Vagina (tissue), 2 donors: ENCODE results near the gene WDR45. TPM values are rescaled to one million over a fixed set of nuclear protein-coding genes. Genes with fewer than 3 reads are reported as not detected.
"Not testable (repeated sequence)": the region's sequence is repeated elsewhere in the genome, so short reads cannot be mapped to it uniquely, and the experiment has no call there.

ENCODE experiments used
- DNase-seq, 2 donors: peaks; one replicate each; pipeline ENCODE4 v3.0.0-alpha.2; 2017; ENCODE audit errors: extremely low spot score in 2 of 2
- H3K27ac ChIP-seq: fragments of 200-600 bp; sonication (generic); one replicate; pipeline ENCODE4 v1.5.1; 2019
- H3K27me3 ChIP-seq: fragments of 200-600 bp; sonication (generic); one replicate; pipeline ENCODE4 v1.5.1; 2019
- H3K36me3 ChIP-seq, 2 donors: fragments of 200-600 bp; sonication (generic); one replicate each; pipeline ENCODE4 v1.5.1; 2017 to 2019
- H3K4me1 ChIP-seq: fragments of 200-600 bp; sonication (generic); one replicate; pipeline ENCODE4 v1.5.1; 2019
- H3K4me3 ChIP-seq, 2 donors: fragments of 200-600 bp; sonication (generic); 1 replicate in 1 of 2; 2 replicates in 1 of 2; pipeline ENCODE4 v1.5.1; 2016 to 2019
- H3K9me3 ChIP-seq: fragments of 200-600 bp; sonication (generic); one replicate; pipeline ENCODE4 v1.5.1; 2019
- POLR2A ChIP-seq, 2 donors: fragments of 450-650 bp; IDR thresholded peaks; one replicate each; pipeline ENCODE4 v1.6.1; 2017; ENCODE audit warnings: antibody characterized with exemption in 2 of 2, mild to moderate bottlenecking in 2 of 2, moderate library complexity in 2 of 2
- POLR2AphosphoS5 ChIP-seq, 2 donors: sonication (generic); formaldehyde crosslinking; IDR thresholded peaks; one replicate each; pipeline ENCODE4 v1.9.0; 2017; ENCODE audit warnings: antibody characterized with exemption in 2 of 2, mild to moderate bottlenecking in 2 of 2, low read depth in 1 of 2; ENCODE audit not compliant: insufficient read depth in 1 of 2
- intact Hi-C: fragments of 100-400 bp; cut with DNase I; formaldehyde crosslinking; loops from one replicate; pipeline ENCODE4 v1.15.1; 2023
- total RNA-seq: library from RNA; depleted of rRNA; stranded (reverse); fragments of >200 nt; gene quantifications from one replicate; pipeline ENCODE4 v1.2.3, GENCODE V29; 2016
- TF ChIP-seq, protein P1 (sequence below), 3 experiments: fragments of 450-650 bp in 2 of 3; fragments of 200-600 bp in 1 of 3; sonication (generic) in 1 of 3; IDR thresholded peaks; one replicate each; pipeline ENCODE4 v1.5.1; 2017 to 2019; ENCODE audit warnings: antibody characterized with exemption in 3 of 3, mild to moderate bottlenecking in 2 of 3, moderate library complexity in 2 of 3

Gene WDR45
- 72.7 TPM for total RNA-seq

DNA sequence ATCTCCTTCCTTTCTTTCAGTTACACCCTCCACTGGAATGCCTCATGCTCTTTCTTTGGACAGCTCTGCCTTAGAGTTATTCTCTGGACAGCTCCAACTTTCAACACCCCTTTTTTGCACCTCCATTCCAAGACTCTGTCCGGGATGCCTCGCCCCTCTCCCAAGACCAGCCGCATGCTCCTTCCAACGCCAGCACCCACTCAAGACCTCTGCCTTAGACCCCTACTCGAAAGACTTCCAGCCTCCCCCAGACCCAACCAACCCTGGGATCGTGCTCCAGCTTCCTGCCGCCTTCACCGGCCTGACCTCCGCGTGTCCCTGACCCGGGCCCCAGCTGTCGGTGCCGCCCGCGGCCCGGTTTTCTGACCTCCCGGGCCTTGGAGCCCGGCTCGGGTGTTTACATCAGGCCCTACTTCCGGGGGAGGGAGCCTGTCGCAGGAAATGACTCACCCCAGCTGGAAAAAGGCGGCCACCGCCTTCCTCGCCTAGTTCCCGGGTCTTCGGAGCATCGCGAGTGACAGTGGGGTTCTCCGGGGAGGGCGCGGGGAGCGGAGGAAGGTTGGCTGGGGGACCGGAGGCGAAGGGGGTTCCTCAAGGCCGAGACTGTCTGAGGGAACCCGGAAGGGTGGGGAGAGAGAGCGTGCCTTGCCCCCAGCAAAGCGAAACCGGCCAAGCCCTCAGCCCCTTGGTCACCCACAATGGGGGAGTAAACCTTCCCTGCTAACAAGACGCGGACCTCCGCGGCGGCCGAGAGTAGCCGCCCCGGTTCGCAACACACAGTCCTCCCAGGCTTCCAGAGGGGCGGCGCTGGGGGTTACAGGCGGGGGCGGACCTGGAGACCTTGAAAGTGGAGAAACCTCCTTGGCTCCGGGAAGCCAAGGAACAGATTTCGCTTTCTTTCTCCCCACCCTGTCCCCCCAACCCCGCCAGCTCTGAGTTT lies at the start of gene WDR45:
WDR45 (minus strand) TSS at position 399 of the 940 bp plus-strand sequence. CDS start 1,792 bp downstream, outside the sequence.
- Histone ChIP-seq H3K36me3 (no peaks in the 10 kb centered on the region), H3K27me3 (no peaks in the 10 kb centered on the region), H3K4me1 (peaks cover 8% of the 10 kb centered on the region), H3K9me3 (no peaks in the 10 kb centered on the region), H3K4me3 (peak within 1 kb of the TSS; percentile 61 to 63), H3K27ac (peak within 1 kb of the TSS; percentile 89)
- TF ChIP-seq POLR2A (IDR thresholded peaks at IDR 0.05) (peak in 1 of 2 donors; percentile 63), POLR2AphosphoS5 (IDR thresholded peaks at IDR 0.05; ENCODE audit: insufficient read depth in 1 of 2, low read depth in 1 of 2) (peak; percentile 84 to 92)
- TF ChIP-seq, protein P1, sequence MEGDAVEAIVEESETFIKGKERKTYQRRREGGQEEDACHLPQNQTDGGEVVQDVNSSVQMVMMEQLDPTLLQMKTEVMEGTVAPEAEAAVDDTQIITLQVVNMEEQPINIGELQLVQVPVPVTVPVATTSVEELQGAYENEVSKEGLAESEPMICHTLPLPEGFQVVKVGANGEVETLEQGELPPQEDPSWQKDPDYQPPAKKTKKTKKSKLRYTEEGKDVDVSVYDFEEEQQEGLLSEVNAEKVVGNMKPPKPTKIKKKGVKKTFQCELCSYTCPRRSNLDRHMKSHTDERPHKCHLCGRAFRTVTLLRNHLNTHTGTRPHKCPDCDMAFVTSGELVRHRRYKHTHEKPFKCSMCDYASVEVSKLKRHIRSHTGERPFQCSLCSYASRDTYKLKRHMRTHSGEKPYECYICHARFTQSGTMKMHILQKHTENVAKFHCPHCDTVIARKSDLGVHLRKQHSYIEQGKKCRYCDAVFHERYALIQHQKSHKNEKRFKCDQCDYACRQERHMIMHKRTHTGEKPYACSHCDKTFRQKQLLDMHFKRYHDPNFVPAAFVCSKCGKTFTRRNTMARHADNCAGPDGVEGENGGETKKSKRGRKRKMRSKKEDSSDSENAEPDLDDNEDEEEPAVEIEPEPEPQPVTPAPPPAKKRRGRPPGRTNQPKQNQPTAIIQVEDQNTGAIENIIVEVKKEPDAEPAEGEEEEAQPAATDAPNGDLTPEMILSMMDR (IDR thresholded peaks at IDR 0.05), result no peak
- intact Hi-C loops, result loop anchor here (10.0 kb wide), 1 partner anchor 95 kb away; the partner anchor contains the start of gene PLP2
- DNase-seq, result no peak

DNA sequence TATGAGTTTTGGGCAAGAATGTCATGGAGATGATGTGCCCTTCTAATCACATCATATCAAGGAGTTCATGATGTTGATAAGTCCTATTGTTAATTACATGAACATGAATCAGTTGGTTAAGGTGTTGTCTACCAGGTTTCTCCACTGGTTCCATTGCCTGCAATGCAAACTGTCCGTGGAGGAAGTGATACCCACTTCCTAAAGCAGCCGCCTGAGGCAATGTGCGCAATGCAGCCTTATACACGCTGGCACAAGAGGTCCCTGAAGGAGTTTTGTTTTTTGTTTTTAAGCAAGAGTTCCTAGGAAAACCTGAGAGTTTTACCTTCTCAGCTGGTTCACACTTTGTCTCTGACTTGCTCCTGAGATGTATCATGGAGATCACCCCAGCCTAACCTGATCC lies 49.7 kb upstream of the WDR45 start:
- no peaks in the 10 kb centered on the region for H3K4me1 ChIP-seq
- H3K27ac ChIP-seq, result no peak overlapping the region
- TF ChIP-seq POLR2AphosphoS5 (IDR thresholded peaks at IDR 0.05; ENCODE audit: insufficient read depth in 1 of 2, low read depth in 1 of 2) (no peak), POLR2A (IDR thresholded peaks at IDR 0.05) (no peak)
- TF ChIP-seq, protein P1 (IDR thresholded peaks at IDR 0.05), result no peak
- H3K9me3 ChIP-seq, result no peaks in the 10 kb centered on the region
- H3K4me3 ChIP-seq, result no peak overlapping the region
- H3K27me3 ChIP-seq, result no peaks in the 10 kb centered on the region
- intact Hi-C loops, result no loop called here
- no peaks in the 10 kb centered on the region for H3K36me3 ChIP-seq
- no peak for DNase-seq

- H3K4me3 ChIP-seq, H3K27ac ChIP-seq, H3K36me3 ChIP-seq, DNase-seq, intact Hi-C loops, H3K9me3 ChIP-seq, H3K4me1 ChIP-seq, H3K27me3 ChIP-seq: not testable (repeated sequence)
Observed at GRCh38 chrX:49127742-49128258, 48.1 kb upstream of the WDR45 start.

DNA sequence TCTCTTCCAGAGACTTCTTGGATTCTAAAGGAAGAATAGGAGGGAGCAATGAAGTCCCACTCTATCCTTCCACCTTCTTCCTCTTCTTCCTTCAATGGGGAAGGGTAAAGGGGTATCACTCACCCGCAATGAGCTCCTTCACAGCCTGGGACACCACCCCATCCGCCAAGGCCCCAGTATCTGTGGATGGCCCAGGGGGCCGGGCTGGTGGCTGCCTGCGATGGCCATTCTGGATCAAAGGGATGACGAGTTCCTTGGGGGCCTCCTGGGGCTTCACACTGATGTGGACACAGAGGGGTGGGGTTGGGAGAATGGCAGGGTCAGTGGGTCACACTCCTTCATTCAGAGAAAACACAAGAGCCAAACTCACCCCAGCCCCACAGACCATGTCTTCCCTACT lies 42.8 kb upstream of the WDR45 start:
- TF ChIP-seq, protein P1 (IDR thresholded peaks at IDR 0.05), result no peak
- no peaks in the 10 kb centered on the region for H3K27me3 ChIP-seq
- intact Hi-C loops, result no loop called here

GRCh38 chrX:49120091-49120490 lies 40.4 kb upstream of the WDR45 start:
- intact Hi-C loops, result no loop called here
- peaks cover 0 to 25% of the 10 kb centered on the region in 2 donors for H3K36me3 ChIP-seq

More for the DNA sequence above, 42.8 kb upstream of the WDR45 start:
- H3K27ac ChIP-seq, result peak overlapping the region; percentile 70
- H3K36me3 ChIP-seq, result peaks cover 0 to 15% of the 10 kb centered on the region in 2 donors
- H3K9me3 ChIP-seq, result no peaks in the 10 kb centered on the region
- H3K4me1 ChIP-seq, result peaks cover 8% of the 10 kb centered on the region
- no peak for DNase-seq
- peak overlapping the region; percentile 64 to 69 for H3K4me3 ChIP-seq

More at GRCh38 chrX:49120091-49120490, 40.4 kb upstream of the WDR45 start:
- Histone ChIP-seq H3K4me3 (no peak overlapping the region), H3K9me3 (no peaks in the 10 kb centered on the region), H3K27ac (no peak overlapping the region), H3K4me1 (peaks cover 8% of the 10 kb centered on the region), H3K27me3 (no peaks in the 10 kb centered on the region)
- DNase-seq, result no peak
- TF ChIP-seq POLR2A (IDR thresholded peaks at IDR 0.05), result no peak
- TF ChIP-seq, protein P1 (IDR thresholded peaks at IDR 0.05), result no peak
- TF ChIP-seq POLR2AphosphoS5 (IDR thresholded peaks at IDR 0.05; ENCODE audit: insufficient read depth in 1 of 2, low read depth in 1 of 2), result no peak
